Ovary (tissue), 3 donors: ENCODE measurements around the gene CR1L.

Experiments used
- CTCF ChIP-seq, 3 donors: fragments of 450-650 bp in 2 of 3; fragments of 200-600 bp in 1 of 3; IDR thresholded peaks; one replicate each; pipeline versions ENCODE4 v1.5.1 to v1.8.0; 2016 to 2022; ENCODE audit warnings: antibody characterized with exemption in 3 of 3, mild to moderate bottlenecking in 1 of 3
- EP300 ChIP-seq: sonication (generic); formaldehyde crosslinking; IDR thresholded peaks from one replicate; pipeline ENCODE4 v1.6.1; 2017; ENCODE audit warnings: antibody characterized with exemption
- POLR2A ChIP-seq: fragments of 450-650 bp; IDR thresholded peaks from one replicate; pipeline ENCODE4 v1.6.1; 2017; ENCODE audit warnings: antibody characterized with exemption, mild to moderate bottlenecking, moderate library complexity
- donor health status: DM: no; HTN: no; CAD: no.

GRCh38 chr1:207631137-207631536 lies 13.8 kb upstream of the CR1L start:
- TF ChIP-seq EP300 (no peak), CTCF (IDR thresholded peaks at IDR 0.05) (no peak), POLR2A (no peak)
